ENCODE data around the gene FGD3. TPM values are rescaled to one million over a fixed set of nuclear protein-coding genes. Genes with fewer than 3 reads are reported as not detected.

The FGD3 gene
- polyA plus RNA-seq, 1 donor (not counting 4 experiments of a cell fraction or from before 2014, with no cell fraction given) = 0.21 TPM

GRCh38 chr9:92971776-92972175 lies 24.5 kb downstream of the FGD3 start:
- Histone ChIP-seq H3K4me3 (ENCODE audit: control insufficient read depth in 2 of 3, extremely low read depth in 1 of 3, insufficient read depth in 2 of 3, low read depth in 1 of 3, low read length in 3 of 3) (no peak overlapping the region), H4K20me1 (ENCODE audit: control insufficient read depth, extremely low read depth, insufficient read depth, low read length) (no peaks in the 10 kb centered on the region), H2AFZ (ENCODE audit: control insufficient read depth, low read length) (no peak overlapping the region), H3K9me1 (ENCODE audit: control insufficient read depth, extremely low read depth, insufficient read depth, low read length) (no peaks in the 10 kb centered on the region), H3K9ac (ENCODE audit: control insufficient read depth, extremely low read depth, insufficient read depth, low read length) (no peak overlapping the region), H3K4me2 (ENCODE audit: control insufficient read depth, extremely low read depth, insufficient read depth, low read depth, low read length) (no peak overlapping the region), H3K79me2 (ENCODE audit: control insufficient read depth, insufficient read depth, low read length) (no peaks in the 10 kb centered on the region), H3K36me3 (ENCODE audit: control insufficient read depth in 2 of 2, extremely low read depth in 1 of 2, insufficient read depth in 2 of 2, low read length in 2 of 2) (no peaks in the 10 kb centered on the region), H3K27ac (ENCODE audit: control insufficient read depth, insufficient read depth, low read length) (no peak overlapping the region), H3K4me1 (ENCODE audit: control insufficient read depth, extremely low read depth, insufficient read depth, low read length) (peaks cover 7% of the 10 kb centered on the region), H3K9me3 (ENCODE audit: control insufficient read depth, low read depth, low read length) (no peaks in the 10 kb centered on the region), H3K27me3 (ENCODE audit: control insufficient read depth, extremely low read depth, insufficient read depth, low read length) (no peaks in the 10 kb centered on the region)
- FAIRE-seq = no peak
- TF ChIP-seq CTCF (optimal IDR thresholded peaks at IDR 0.05 in 1 of 3, IDR thresholded peaks at IDR 0.05 in 1 of 3, conservative IDR thresholded peaks at IDR 0.05 in 1 of 3; ENCODE audit: extremely low read depth in 1 of 3, insufficient read depth in 2 of 3, low read length in 3 of 3) = no peak
- TF ChIP-seq EZH2 (IDR thresholded peaks at IDR 0.05; ENCODE audit: low read length) = no peak
- no peak for DNase-seq (ENCODE audit: low read depth, low spot score)
- dilution Hi-C loops (cut with MboI; ENCODE audit: extremely low pct_ligation_motif_present, low sequenced_read_pairs) = no loop called here

GRCh38 chr9:92973700-92974099 lies 26.4 kb downstream of the FGD3 start:
- no peak for TF ChIP-seq CTCF (optimal IDR thresholded peaks at IDR 0.05 in 1 of 3, IDR thresholded peaks at IDR 0.05 in 1 of 3, conservative IDR thresholded peaks at IDR 0.05 in 1 of 3; ENCODE audit: extremely low read depth in 1 of 3, insufficient read depth in 2 of 3, low read length in 3 of 3)
- no peak for TF ChIP-seq EZH2 (IDR thresholded peaks at IDR 0.05; ENCODE audit: low read length)
- Histone ChIP-seq H3K4me1 (ENCODE audit: control insufficient read depth, extremely low read depth, insufficient read depth, low read length) (peaks cover 7% of the 10 kb centered on the region), H3K27me3 (ENCODE audit: control insufficient read depth, extremely low read depth, insufficient read depth, low read length) (no peaks in the 10 kb centered on the region), H3K9ac (ENCODE audit: control insufficient read depth, extremely low read depth, insufficient read depth, low read length) (no peak overlapping the region), H4K20me1 (ENCODE audit: control insufficient read depth, extremely low read depth, insufficient read depth, low read length) (no peaks in the 10 kb centered on the region), H3K27ac (ENCODE audit: control insufficient read depth, insufficient read depth, low read length) (no peak overlapping the region), H3K4me2 (ENCODE audit: control insufficient read depth, extremely low read depth, insufficient read depth, low read depth, low read length) (no peak overlapping the region), H3K36me3 (ENCODE audit: control insufficient read depth in 2 of 2, extremely low read depth in 1 of 2, insufficient read depth in 2 of 2, low read length in 2 of 2) (no peaks in the 10 kb centered on the region), H2AFZ (ENCODE audit: control insufficient read depth, low read length) (no peak overlapping the region), H3K4me3 (ENCODE audit: control insufficient read depth in 2 of 3, extremely low read depth in 1 of 3, insufficient read depth in 2 of 3, low read depth in 1 of 3, low read length in 3 of 3) (no peak overlapping the region), H3K9me1 (ENCODE audit: control insufficient read depth, extremely low read depth, insufficient read depth, low read length) (no peaks in the 10 kb centered on the region), H3K79me2 (ENCODE audit: control insufficient read depth, insufficient read depth, low read length) (no peaks in the 10 kb centered on the region), H3K9me3 (ENCODE audit: control insufficient read depth, low read depth, low read length) (no peaks in the 10 kb centered on the region)
- DNase-seq (ENCODE audit: low read depth, low spot score) = no peak
- FAIRE-seq = no peak
- dilution Hi-C loops (cut with MboI; ENCODE audit: extremely low pct_ligation_motif_present, low sequenced_read_pairs) = no loop called here

Measured in keratinocyte (primary cell).